AG08395 (cell line): Measurements from ENCODE around the gene WDR27.
"Not testable (repeated sequence)": the region's sequence is repeated elsewhere in the genome, so short reads cannot be mapped to it uniquely, and the experiment has no call there.

Source experiments
- DNase-seq: peaks from one replicate; pipeline ENCODE4 v3.0.0; 2012; ENCODE audit warnings: mixed read lengths, low spot score

WDR27 gene

GRCh38 chr6:169472786-169473416 lies 228.9 kb downstream of the WDR27 start:
- DNase-seq: no peak

GRCh38 chr6:169470790-169471189 lies 231.0 kb downstream of the WDR27 start:
- DNase-seq: no peak

DNA sequence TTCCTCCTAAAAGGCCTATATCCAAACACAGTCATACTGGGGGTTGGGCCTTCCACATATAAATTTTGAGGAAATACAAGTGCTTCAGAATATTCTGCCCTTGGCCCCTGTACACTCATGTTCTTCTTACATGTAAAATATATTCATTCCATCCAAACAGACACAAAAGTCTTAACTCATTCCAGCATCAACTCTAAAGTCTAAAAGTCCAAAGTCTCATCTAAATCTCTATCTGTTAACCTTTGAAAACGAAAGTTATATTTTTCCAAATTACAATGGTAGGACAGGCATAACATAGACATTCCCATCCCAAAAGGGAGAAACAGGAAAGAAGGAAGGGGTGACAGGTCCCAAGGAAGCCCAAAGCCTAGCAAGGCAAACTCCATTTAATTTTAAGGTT lies 232.8 kb downstream of the WDR27 start:
- no peak for DNase-seq

- DNase-seq: not testable (repeated sequence)
Observed at GRCh38 chr6:169467755-169468154, 234.1 kb downstream of the WDR27 start.

DNA sequence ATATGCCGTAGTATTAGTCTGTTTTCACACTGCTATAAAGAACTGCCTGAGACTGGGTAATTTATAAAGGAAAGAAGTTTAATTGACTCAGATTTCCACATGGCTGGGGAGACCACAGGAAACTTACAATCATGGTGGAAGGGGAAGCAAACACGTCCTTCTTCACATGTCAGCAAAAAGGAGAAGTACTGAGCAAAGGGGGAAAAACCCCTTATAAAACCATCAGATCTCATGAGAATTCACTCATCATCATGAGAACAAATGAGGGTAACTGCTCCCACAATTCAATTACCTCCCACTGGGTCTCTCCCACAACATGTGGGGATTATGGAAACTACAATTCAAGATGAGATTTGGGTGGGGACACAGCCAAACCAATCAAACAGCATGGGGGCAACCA lies 235.6 kb downstream of the WDR27 start:
- not testable (repeated sequence) for DNase-seq

- DNase-seq: no peak
Observed at GRCh38 chr6:169457762-169458161, 244.1 kb downstream of the WDR27 start.

DNA sequence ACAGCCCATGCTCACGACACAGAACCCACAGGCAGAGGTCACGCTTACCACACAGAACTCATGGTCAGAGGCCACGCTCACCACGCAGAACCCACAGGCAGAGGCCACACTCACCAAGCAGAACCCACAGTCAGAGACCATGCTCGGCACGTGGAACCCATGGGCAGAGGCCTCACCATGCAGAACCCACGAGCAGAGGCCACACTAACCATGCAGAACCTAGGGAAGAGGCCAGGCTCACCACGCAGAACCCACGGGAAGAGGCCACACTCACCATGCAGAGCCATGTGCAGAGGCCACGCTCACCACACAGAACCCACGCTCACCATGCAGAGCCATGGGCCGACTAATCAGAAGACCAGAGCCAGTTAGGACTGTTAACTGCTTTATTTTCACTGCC lies 245.0 kb downstream of the WDR27 start:
- no peak for DNase-seq

DNA sequence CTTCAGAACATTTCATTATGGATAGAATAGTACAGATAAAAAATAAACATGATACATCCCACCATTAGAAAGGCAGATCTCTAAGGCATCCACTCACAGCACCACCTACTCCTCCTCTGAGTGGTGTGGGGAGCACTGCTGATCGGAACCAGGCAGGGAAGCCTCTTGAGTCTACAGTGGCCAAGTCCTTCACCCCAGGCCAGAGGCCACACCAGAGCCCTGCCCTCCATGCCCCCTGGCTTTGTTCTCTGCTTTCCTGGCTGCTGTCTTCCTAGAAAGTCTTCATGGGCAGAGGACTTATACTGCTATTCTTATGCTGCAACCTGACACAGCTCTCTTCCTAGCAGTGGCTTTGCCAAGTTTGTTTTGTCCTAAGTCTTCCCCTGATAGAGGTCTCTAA lies 246.4 kb downstream of the WDR27 start:
- no peak for DNase-seq

- DNase-seq: no peak
Observed at GRCh38 chr6:169454872-169455204, 247.0 kb downstream of the WDR27 start.

- DNase-seq: peak; percentile 85
Observed at GRCh38 chr6:169454204-169454871, 247.5 kb downstream of the WDR27 start.

DNA sequence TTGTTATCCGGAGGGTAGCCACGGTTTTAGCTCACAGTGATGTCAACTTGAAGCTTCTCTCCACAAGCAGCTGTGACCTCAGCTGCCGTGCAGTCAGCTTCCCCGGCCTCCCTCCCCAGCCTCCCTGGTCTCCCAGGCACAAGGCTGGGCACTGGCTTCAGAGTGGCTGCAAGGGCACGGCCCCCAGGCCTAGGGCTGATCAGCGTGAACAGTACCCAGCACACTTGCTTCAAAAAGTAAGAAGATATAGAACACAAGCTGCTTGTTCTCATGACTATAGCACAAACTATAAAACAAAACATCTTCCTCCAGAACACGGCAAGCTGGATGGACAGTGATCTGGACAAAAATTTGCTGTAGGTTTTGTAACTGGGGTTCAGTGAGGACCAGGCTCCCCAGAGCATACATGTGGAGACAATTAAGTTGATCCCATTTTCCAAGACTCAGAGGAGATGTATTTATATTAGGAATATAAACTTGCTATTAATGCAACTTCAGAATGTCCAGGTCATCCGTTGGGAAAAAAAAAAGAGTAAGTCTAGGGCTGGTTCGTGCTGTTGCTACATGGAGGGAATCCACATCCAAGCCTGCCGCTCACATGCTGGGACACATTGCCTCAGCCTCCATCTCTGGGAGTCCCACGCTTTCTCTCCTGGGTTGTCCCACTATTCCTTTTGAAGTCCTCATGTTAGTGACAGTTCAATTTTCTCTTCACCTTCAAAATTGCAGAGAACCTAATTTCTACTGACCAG lies 248.8 kb downstream of the WDR27 start:
- no peak for DNase-seq

DNA sequence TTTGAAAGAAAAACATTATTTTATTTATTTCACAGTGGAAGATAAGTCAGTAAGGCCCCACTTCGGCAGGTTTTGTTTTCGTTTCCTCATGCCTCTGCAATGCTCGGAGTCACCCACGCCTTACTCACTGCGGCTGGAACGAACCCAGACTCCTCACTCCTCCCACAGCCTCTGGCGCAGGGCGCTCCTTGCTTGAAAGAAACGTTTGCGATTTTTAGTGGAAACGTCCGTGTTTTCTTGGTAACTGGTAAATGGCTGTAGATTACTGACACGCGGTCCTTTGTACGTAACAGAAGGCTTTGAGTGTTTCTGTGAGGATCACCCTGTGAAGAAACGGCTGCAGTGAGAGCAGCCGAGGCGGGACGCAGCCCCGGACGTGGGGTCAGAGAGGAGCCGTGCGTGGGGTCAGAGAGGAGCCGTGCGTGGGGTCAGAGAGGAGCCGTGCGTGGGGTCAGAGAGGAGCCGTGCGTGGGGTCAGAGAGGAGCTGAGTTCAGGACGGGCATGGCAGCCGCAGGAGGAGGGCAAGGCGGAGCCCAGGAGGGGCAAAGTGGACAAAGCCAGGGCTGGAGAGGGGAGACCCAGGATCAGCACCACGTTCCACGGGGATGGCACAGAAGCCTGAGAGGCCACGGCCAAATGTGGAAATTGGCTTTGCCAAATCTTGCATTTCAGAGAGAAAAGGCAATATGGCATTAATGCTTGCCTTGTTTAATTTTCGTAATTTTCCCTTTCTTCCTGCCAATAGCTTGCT lies 249.5 kb downstream of the WDR27 start:
- peak; percentile 88 for DNase-seq

DNA sequence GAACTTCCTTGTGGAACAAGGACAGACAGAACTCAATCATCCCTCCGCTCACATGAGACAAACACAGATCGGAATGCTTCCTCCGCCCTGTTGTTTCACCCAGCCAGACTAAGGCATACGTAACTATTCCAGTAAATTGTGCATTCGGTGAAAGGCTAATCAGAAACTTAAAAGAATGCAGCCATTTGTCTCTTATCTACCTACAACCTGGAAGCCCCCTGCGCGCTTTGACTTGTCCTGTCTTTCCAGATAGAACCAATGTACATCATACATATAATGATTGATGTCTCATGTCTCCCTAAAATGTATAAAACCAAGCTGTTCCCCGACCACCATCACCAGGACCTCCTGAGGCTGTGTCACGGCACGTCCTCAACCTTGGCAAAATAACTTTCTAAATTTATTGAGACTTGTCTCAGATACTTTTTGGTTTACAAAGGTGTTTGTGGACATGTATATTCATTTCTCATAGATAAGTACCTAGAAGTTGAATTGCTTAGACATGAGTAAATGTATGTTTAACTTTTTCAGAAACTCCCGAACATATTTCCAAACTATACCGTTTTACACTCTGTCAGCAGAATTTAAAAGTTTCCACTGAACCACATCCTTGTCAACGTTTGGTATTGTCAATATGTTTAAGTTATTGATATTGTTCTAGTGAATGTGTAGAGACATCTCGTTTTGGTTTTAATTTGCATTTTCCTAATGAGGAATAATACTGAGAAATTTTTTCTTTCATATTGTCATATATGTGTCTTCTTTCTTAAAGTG lies 250.6 kb downstream of the WDR27 start:
- DNase-seq: no peak

DNA sequence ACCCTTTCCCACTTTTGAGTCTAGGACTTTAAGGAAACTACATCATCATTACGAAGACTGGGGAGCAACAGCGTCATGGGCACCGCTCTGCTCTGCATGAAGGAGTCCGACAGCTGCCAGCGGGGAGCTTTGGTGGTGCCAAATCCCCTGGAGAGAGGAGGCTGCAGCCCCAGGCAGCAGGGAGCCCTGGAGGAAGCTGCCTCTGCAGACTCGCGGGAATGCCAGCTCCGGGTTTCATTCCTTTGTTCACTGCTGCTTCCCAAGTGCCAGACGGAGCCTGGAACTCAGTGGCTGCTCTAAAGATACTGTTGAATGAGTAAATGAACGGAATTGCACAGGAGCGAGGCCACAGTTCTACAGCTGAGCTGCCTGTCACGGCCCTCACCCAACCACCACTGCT lies 251.7 kb downstream of the WDR27 start:
- DNase-seq: no peak

DNA sequence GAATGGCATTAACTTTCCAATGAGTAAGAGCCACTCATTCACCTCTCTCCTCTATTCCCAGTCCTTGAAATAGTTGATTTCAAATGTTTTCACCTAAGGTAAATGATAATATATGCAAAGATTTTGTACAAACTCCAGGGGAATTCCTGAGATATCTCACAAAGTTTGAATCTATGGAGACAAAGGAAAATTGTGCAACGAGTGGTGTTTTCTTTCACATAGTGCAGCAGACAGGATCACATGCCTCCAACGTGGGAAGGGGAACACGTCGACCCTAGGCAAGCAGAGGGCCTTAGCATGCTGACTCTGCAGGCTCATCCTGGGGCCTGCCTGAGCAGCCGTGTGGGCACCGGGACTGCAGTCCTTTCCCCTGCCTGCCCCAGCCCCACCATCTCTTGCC lies 252.6 kb downstream of the WDR27 start:
- DNase-seq: no peak

GRCh38 chr6:169445661-169446581 lies 255.9 kb downstream of the WDR27 start:
- no peak for DNase-seq

DNA sequence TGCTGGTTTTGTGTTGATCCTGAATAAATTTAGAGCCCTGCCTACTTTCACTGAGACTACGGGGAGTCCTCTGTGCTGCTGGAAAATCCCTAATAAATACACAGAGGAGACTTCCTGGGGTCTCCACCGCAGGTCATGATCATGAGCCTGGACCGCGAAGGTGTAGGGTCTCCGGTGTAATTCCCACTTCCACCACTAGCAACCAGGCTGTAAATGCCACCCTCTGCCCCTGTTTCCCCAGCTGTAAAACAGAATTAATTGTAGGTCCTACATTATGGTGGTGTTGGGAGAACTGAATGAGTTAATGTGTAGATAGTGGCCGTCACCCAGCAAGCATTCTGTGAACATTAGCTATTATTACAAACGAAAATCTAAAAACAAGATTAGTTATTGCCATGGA lies 256.6 kb downstream of the WDR27 start:
- no peak for DNase-seq

GRCh38 chr6:169441292-169441691 lies 260.5 kb downstream of the WDR27 start:
- no peak for DNase-seq

- no peak for DNase-seq
Observed at GRCh38 chr6:169439710-169440109, 262.1 kb downstream of the WDR27 start.

GRCh38 chr6:169434554-169434953 lies 267.3 kb downstream of the WDR27 start:
- DNase-seq: not testable (repeated sequence)

- no peak for DNase-seq
Observed at GRCh38 chr6:169429001-169429400, 272.8 kb downstream of the WDR27 start.
